Mesenchymal stem cell (in vitro differentiated cells and primary cell): ENCODE measurements around the gene RNPS1.

ENCODE experiments used
- DNase-seq: peaks from one replicate; pipeline ENCODE4 v3.0.0-alpha.2; 2013
- H2AFZ ChIP-seq: one replicate; pipeline ENCODE4 v1.6.1; 2013; ENCODE audit warnings: low read depth, mild to moderate bottlenecking, control low read depth, inconsistent platforms, low read length, moderate library complexity
- H2AK5ac ChIP-seq: 2 replicates; pipeline ENCODE4 v1.6.1; 2013; ENCODE audit warnings: low read length, moderate library complexity, mild to moderate bottlenecking, inconsistent platforms; ENCODE audit not compliant: severe bottlenecking
- H2BK120ac ChIP-seq: one replicate; pipeline ENCODE4 v1.6.1; 2013; ENCODE audit warnings: low read depth, mild to moderate bottlenecking, inconsistent platforms, low read length, moderate library complexity
- H2BK12ac ChIP-seq, 2 experiments: one replicate each; pipeline ENCODE4 v1.6.1; 2013; ENCODE audit warnings: inconsistent platforms in 2 of 2, low read length in 2 of 2, mild to moderate bottlenecking in 2 of 2, moderate library complexity in 2 of 2, control low read depth in 1 of 2
- H2BK15ac ChIP-seq: one replicate; pipeline ENCODE4 v1.6.1; 2013; ENCODE audit warnings: mild to moderate bottlenecking, low read depth, inconsistent platforms; ENCODE audit not compliant: poor library complexity, severe bottlenecking
- H2BK5ac ChIP-seq: 2 replicates; pipeline ENCODE4 v1.6.1; 2013; ENCODE audit warnings: low read depth, mild to moderate bottlenecking, low read length, control low read depth, inconsistent platforms; ENCODE audit not compliant: poor library complexity, severe bottlenecking
- H3K14ac ChIP-seq, 2 experiments: one replicate each; pipeline ENCODE4 v1.6.1; 2013; ENCODE audit warnings: inconsistent platforms in 2 of 2, low read length in 2 of 2, control low read depth in 1 of 2, mild to moderate bottlenecking in 1 of 2, moderate library complexity in 1 of 2
- H3K18ac ChIP-seq, 2 experiments: one replicate each; pipeline ENCODE4 v1.6.1; 2013; ENCODE audit warnings: inconsistent platforms in 2 of 2, low read length in 2 of 2, control low read depth in 1 of 2, low read depth in 1 of 2, mild to moderate bottlenecking in 1 of 2
- H3K23ac ChIP-seq, 2 experiments: one replicate each; pipeline ENCODE4 v1.6.1; 2013; ENCODE audit warnings: inconsistent platforms in 2 of 2, low read length in 2 of 2, mild to moderate bottlenecking in 2 of 2, moderate library complexity in 2 of 2, control low read depth in 1 of 2
- H3K27ac ChIP-seq: 2 replicates; pipeline ENCODE4 v1.5.1; 2013; ENCODE audit warnings: mild to moderate bottlenecking, moderate library complexity, low read length, control low read depth, inconsistent platforms; ENCODE audit not compliant: poor library complexity, severe bottlenecking
- H3K27me3 ChIP-seq, 2 experiments: 2 replicates each; pipeline versions ENCODE4 v1.6.1 to v1.7.0; 2013; ENCODE audit warnings: low read length in 2 of 2, mild to moderate bottlenecking in 2 of 2, moderate library complexity in 2 of 2, control low read depth in 1 of 2, inconsistent platforms in 1 of 2; ENCODE audit not compliant: control insufficient read depth in 1 of 2, insufficient read depth in 1 of 2
- H3K36me3 ChIP-seq, 2 experiments: 2 replicates each; pipeline versions ENCODE4 v1.6.1 to v1.7.0; 2013; ENCODE audit warnings: low read length in 2 of 2, control low read depth in 1 of 2, inconsistent platforms in 1 of 2, low read depth in 1 of 2, mild to moderate bottlenecking in 1 of 2; ENCODE audit not compliant: insufficient read depth in 2 of 2, control insufficient read depth in 1 of 2
- H3K4ac ChIP-seq, 2 experiments: one replicate each; pipeline ENCODE4 v1.6.1; 2013; ENCODE audit warnings: inconsistent platforms in 2 of 2, low read length in 2 of 2, mild to moderate bottlenecking in 2 of 2, moderate library complexity in 2 of 2, control low read depth in 1 of 2, low read depth in 1 of 2
- H3K4me1 ChIP-seq: 2 replicates; pipeline ENCODE4 v1.6.1; 2013; ENCODE audit warnings: low read depth, low read length, control low read depth; ENCODE audit not compliant: control insufficient read depth, insufficient read depth
- H3K4me2 ChIP-seq: 2 replicates; pipeline ENCODE4 v1.6.1; 2013; ENCODE audit warnings: low read length, mild to moderate bottlenecking, inconsistent platforms; ENCODE audit not compliant: poor library complexity, severe bottlenecking
- H3K4me3 ChIP-seq, 2 experiments: 2 replicates each; pipeline versions ENCODE4 v1.5.1 to v1.7.0; 2013; ENCODE audit warnings: low read length in 2 of 2, mild to moderate bottlenecking in 2 of 2, control low read depth in 1 of 2, low read depth in 1 of 2; ENCODE audit not compliant: insufficient read depth in 1 of 2
- H3K79me1 ChIP-seq: replicated peaks from 2 replicates; pipeline ENCODE4 v1.6.1; 2013; ENCODE audit warnings: mild to moderate bottlenecking, control low read depth, low read length, inconsistent platforms; ENCODE audit not compliant: poor library complexity, severe bottlenecking
- H3K9ac ChIP-seq: 2 replicates; pipeline ENCODE4 v1.7.0; 2013; ENCODE audit warnings: mild to moderate bottlenecking, low read length, moderate library complexity
- H3K9me3 ChIP-seq: 2 replicates; pipeline ENCODE4 v1.7.0; 2013; ENCODE audit warnings: mild to moderate bottlenecking, low read length; ENCODE audit not compliant: control insufficient read depth
- H4K8ac ChIP-seq: one replicate; pipeline ENCODE4 v1.6.1; 2013; ENCODE audit warnings: inconsistent platforms, mild to moderate bottlenecking, low read length, moderate library complexity
- H4K91ac ChIP-seq: one replicate; pipeline ENCODE4 v1.6.1; 2013; ENCODE audit warnings: mild to moderate bottlenecking, low read length, inconsistent platforms
- WGBS: methylation state at CpG from one replicate; pipeline ENCODE4 v1.1.7; 2013; ENCODE audit warnings: mixed read lengths; 5-methylcytosine and 5-hydroxymethylcytosine counted together

RNPS1 gene

GRCh38 chr16:2288726-2289125 is 20.8 kb upstream of the RNPS1 start:
- Histone ChIP-seq H3K9me3 (no peaks in the 10 kb centered on the region), H2BK15ac (no peak overlapping the region), H2BK120ac (no peak overlapping the region), H3K4ac (no peak overlapping the region), H3K79me1 (no peaks in the 10 kb centered on the region), H3K36me3 (no peaks in the 10 kb centered on the region), H3K27me3 (peaks cover 0 to 27% of the 10 kb centered on the region in 2 experiments), H2AFZ (no peak overlapping the region), H4K8ac (no peak overlapping the region), H3K9ac (no peak overlapping the region), H3K23ac (no peak overlapping the region), H2AK5ac (no peak overlapping the region), H2BK12ac (no peak overlapping the region), H3K14ac (no peak overlapping the region), H2BK5ac (no peak overlapping the region), H3K18ac (no peak overlapping the region), H3K4me3 (no peak overlapping the region), H3K4me2 (no peak overlapping the region), H4K91ac (no peak overlapping the region), H3K4me1 (no peaks in the 10 kb centered on the region), H3K27ac (no peak overlapping the region)
- 84% methylated on average over 8 of the region's 8 CpGs for WGBS
- DNase-seq, result no peak

GRCh38 chr16:2287916-2288547 is 20.1 kb upstream of the RNPS1 start:
- Histone ChIP-seq H4K8ac (no peak overlapping the region), H3K36me3 (no peaks in the 10 kb centered on the region), H3K27me3 (peaks cover 0 to 29% of the 10 kb centered on the region in 2 experiments), H3K4me1 (no peaks in the 10 kb centered on the region), H2BK15ac (no peak overlapping the region), H2AFZ (no peak overlapping the region), H2BK5ac (no peak overlapping the region), H3K79me1 (no peaks in the 10 kb centered on the region), H3K9ac (no peak overlapping the region), H3K14ac (no peak overlapping the region), H3K23ac (no peak overlapping the region), H3K4me2 (no peak overlapping the region), H3K4me3 (no peak overlapping the region), H2AK5ac (no peak overlapping the region), H3K9me3 (no peaks in the 10 kb centered on the region), H3K18ac (no peak overlapping the region), H3K27ac (no peak overlapping the region), H2BK12ac (no peak overlapping the region), H4K91ac (no peak overlapping the region), H3K4ac (no peak overlapping the region), H2BK120ac (no peak overlapping the region)
- DNase-seq, result no peak
- 86% methylated on average over 35 of the region's 35 CpGs for WGBS

- 84% methylated on average over 15 of the region's 17 CpGs for WGBS
- Histone ChIP-seq H2BK15ac (no peak overlapping the region), H3K79me1 (no peaks in the 10 kb centered on the region), H3K4me2 (no peak overlapping the region), H2AK5ac (no peak overlapping the region), H3K4ac (no peak overlapping the region), H3K4me1 (no peaks in the 10 kb centered on the region), H3K23ac (no peak overlapping the region), H3K27ac (no peak overlapping the region), H3K36me3 (no peaks in the 10 kb centered on the region), H3K18ac (no peak overlapping the region), H2AFZ (no peak overlapping the region), H2BK12ac (no peak overlapping the region), H3K9ac (no peak overlapping the region), H3K27me3 (peaks cover 0 to 42% of the 10 kb centered on the region in 2 experiments), H4K8ac (no peak overlapping the region), H3K4me3 (no peak overlapping the region), H3K14ac (no peak overlapping the region), H4K91ac (no peak overlapping the region), H2BK5ac (no peak overlapping the region), H3K9me3 (no peaks in the 10 kb centered on the region), H2BK120ac (no peak overlapping the region)
- no peak for DNase-seq
Observed at GRCh38 chr16:2286550-2286949, 18.6 kb upstream of the RNPS1 start.

GRCh38 chr16:2285731-2286191 is 17.8 kb upstream of the RNPS1 start:
- 82% methylated on average over 13 of the region's 13 CpGs for WGBS
- H4K8ac ChIP-seq, result no peak overlapping the region

More at GRCh38 chr16:2285731-2286191, 17.8 kb upstream of the RNPS1 start:
- Histone ChIP-seq H3K4ac (no peak overlapping the region), H2BK5ac (no peak overlapping the region), H3K4me3 (no peak overlapping the region), H3K23ac (no peak overlapping the region), H2BK120ac (no peak overlapping the region), H3K9ac (no peak overlapping the region), H3K4me2 (no peak overlapping the region), H3K9me3 (no peaks in the 10 kb centered on the region), H3K79me1 (no peaks in the 10 kb centered on the region), H3K27me3 (peaks cover 1 to 50% of the 10 kb centered on the region in 2 experiments), H2BK15ac (no peak overlapping the region), H2BK12ac (no peak overlapping the region), H3K36me3 (no peaks in the 10 kb centered on the region), H2AFZ (no peak overlapping the region), H3K14ac (no peak overlapping the region), H3K4me1 (no peaks in the 10 kb centered on the region), H3K18ac (no peak overlapping the region), H2AK5ac (no peak overlapping the region), H4K91ac (no peak overlapping the region), H3K27ac (no peak overlapping the region)
- no peak for DNase-seq
